Activated CD8-positive, alpha-beta memory T cell treated with anti-CD3 and anti-CD28 coated beads for 48 hours (primary cell): ENCODE data around the gene NEK6.

Experiments
- DNase-seq, 3 experiments: peaks; one replicate each; pipeline ENCODE4 v3.0.0-alpha.2; 2020; ENCODE audit warnings: low read depth in 2 of 3, low spot score in 2 of 3

The NEK6 gene

DNA sequence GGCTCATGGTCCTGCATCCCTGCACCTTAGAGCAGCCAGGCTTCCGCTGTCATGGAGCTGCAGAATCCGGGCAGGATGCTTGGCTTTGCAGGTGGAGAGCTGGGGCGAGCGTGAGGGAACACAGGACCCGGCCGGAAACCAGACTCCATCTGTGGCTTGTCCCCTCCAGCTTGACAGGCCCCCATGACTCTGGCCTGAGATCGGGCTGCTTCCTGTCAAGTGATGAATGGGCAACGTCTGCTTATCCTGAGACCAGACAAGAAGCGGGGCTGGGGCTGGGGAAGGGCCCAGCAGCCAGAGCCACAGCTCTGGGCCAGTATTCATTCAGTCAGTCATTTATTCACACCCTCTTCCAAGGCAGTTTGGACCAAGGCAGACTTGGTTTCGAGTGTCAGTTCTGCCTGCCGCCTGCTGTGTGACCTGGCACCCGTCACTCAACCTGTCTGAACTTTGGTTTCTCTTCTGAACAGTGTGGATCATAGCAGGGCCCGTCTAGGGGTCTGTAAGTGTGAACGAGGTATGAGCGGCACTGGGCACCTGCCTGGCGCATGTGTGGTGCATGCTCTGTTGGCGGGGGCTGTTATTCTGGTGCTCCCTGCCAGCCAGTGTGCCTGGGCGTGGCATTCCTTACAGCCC lies 37.5 kb downstream of the NEK6 start:
- no peak for DNase-seq

DNA sequence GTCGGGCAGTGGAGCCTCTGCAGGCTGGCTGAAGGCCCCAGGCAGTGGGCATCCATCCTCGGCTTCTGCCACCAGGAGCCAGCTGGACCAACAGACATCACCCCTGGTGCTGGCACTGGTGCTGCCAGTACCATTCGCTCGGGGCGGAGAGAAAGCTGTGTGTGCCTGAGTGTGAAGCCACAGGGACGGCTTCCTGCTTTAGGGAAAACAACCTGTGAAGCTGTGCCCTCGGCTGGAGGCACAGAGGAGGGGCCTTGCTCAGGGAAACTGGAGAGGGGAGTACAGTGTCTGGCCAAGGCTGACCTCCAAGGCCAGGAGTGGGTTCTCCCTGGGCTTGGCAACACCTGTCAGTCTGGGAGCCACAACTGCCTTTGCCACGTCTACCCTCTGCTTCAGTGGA lies 38.3 kb downstream of the NEK6 start:
- DNase-seq: no peak

DNA sequence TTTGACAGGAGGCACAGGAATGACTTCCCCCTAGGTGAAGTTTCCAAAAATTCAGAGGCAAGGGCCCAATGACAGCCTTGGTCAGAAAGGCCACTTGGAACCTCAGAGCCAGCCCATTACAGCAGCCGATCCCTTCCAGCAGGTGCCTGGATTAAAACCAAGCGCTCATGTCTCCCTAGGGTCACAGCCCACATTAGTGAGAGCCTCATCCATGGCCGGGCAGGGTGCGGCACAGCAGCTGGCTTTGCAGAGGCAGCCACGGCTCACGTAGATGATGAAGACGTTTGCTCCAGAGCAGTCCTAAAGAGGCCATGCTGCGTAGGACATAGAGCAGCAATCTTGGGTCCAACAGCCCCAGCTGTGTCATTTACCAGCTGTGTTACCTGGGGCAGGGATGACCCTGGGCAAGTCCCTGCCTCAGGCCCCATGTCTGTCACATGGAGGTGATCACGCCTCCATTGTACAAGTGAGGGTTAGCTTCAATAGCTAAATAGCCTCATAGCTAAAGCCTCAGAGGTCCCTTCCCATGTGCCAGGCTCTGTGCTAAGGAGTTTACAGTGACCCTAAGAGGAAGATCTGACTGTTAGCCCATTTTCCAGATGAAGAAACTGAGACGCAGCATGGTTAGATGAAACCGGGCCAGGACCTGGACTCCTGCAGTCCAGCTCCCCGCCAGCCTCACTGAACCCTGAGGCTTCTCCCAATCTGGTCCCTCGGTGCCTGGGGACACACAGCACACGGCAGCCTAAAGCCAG lies 39.2 kb downstream of the NEK6 start:
- DNase-seq: no peak

DNA sequence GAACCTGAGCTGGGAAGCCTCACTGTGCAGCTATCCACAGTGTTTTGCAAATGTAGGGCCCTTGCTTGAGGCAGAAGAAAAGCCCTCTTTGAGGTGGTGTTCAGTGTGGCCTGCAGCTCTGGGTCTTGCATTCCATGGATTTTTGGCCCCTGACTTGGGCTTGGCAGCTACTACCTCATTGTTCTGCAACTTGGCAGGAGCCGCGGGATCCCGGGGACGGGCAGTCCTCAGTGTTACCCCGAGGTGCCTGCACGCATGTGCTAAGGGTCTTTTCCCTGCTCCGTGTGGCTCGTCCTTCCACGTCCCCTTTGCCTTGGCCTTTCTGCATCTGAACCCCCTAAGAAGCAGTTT lies 39.8 kb downstream of the NEK6 start:
- DNase-seq: no peak

DNA sequence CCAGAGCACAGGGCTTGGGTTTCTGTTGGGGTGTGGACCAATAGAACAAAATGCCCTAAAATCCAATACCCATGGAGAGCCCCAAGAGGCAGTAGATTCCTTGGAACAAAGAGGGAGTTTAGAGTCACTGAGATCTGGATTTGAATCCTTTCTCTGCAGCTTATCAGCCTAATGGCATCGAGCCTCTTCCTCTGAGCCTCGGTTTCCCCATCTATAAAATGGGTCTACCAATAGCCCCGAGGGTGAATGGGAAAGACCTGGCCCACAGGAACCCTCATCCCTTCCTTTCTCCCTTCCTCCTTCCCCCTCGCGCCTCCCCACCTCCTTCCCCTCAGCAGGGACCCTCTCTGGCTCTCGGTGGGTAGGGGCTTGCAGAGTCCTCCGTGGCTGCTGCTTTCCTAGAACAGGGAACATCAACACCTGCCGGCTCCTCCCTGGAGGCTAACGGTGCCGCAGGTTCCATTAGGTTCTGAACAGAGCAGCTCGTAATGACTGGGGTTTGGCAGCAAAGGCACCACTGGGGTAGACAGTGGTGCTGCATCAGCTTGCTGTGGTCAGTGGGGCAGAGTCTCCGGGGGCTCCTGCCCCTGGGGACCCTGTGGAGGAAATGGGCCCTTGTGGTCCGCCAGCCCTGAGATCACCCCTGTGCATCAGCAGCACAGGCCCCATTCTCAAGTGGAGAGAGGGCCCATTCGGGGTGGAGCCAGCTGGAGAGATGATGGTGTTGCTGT lies 40.3 kb downstream of the NEK6 start:
- DNase-seq: no peak

DNA sequence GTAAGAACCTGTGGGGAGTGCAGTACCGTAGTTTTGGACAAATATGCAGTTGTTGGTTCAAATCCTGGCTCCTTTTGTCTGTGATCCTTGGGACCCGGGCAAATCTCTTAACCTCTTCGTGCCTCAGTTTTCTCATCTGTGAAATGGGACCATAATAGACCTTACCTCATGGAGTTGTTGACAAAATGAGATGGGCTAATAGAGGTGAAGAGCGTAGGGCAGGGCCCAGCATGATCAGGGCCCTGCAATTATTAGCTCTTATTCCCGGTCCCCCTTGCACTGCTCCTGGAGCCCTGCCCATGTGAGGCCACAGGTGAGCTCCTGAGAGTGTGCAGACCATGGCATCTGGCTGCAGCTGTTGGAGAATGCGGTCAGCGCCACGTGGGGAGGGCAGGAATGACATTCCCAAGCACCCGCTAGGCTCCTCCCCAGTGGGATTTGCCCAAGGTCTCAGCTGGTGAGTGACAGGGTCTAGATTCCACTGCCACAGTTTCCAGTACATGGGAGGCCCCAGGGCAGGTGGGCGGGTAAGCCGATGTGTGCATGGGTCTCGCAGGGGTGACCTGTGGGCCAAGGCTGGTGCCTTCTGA lies 41.0 kb downstream of the NEK6 start:
- DNase-seq: no peak

DNA sequence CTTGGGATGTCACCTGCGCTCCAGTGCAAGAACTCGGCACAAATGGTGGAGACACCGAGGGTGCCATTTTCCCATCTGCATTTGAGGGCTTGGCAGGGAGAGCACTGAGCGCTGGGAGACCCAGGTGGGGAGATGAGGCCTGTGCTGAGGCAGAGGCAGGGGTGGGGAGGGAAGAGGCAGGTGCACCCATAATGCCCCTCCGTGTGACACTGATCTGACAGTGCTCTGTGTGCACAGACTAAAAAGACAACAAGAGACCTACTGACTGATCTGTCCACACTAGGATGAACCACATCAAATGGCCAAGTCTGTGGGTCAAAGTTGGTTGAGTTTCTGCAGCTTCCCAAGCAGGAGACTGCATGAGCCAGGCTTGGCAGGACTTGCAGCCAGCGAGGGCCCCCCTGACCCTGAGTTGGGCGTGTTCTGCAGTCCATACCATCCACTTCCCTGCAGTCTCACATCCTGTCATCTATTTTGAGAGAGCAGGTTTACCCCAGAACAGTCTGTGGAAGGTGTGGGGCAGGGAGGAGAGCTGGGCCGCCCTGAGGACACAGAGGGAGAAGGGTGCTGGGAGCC lies 41.9 kb downstream of the NEK6 start:
- DNase-seq: no peak

DNA sequence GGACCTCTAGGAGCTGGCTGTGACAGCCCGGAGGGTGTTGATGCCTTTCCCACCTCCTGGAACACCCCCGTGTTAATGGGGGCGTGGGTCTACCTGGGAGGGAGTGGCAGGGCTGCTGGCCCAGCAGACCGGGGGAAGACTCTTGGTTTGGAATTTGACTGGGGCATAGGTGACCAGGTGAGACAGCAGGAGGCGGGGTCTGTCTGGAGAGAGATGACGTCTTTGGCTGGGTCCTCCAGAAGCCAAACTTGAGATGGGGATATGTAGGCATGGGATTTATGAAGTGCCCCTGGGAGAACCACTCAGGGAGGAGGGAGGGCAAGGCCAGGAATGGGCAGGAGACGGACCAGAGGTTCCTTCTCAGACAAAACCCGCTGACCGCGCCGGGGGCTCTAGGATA lies 42.6 kb downstream of the NEK6 start:
- DNase-seq: no peak

DNA sequence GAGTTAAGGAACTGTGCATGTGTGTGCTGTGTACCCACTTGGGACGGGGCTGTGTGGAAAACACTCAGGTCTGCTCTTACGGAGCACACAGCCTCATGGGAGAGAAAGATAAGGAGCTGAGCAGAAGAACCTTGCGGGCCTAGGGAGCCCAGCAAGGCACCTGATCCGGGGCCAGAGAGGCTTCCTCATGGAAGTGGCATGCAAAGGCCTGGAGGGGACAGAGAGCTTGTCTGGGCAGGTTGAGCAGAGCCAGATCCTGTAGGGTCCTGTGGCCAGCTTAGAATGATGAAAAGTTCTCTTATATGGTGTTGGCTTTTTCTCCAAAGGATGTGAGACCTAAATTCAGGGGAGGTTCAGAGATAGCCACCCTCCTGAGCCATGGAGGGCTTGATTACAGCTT lies 45.2 kb downstream of the NEK6 start:
- DNase-seq: no peak

DNA sequence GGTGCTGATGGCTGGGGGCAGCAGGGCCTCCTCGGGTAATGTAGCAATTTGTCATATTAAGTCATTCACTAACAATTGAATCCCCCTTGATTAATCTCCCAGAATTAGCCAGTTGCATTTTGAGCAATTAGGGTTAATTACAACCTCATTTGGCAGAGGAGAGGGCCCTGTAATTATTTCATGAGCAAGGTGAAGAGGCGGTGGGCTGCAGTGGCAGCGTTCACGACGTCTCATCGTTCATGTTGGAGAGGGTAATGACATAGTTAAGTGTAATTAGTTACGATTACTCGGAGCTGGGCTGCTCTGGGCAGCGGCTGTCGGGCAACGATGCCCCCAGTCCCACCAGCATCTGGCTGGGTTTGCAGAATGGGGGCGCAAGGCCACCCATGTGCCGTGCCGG lies 46.0 kb downstream of the NEK6 start:
- no peak for DNase-seq

DNA sequence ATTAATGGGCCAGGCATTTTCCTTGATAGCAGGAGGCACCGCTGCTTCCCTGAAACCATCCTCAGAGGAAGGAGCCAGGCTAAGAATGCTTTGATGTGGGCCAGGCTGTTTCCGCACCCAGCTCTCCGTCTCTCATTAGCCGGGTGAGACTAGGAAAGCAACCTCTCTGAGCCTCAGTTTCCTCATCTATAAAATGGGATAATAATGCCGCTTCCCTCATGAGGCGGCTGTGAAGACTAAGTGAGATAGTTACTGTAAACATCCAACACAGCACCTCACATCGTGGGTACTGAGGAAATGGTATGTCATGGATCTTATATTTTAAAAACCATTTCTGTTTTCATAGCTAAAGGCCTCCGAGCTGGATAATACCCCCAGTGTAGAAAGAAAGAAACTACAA lies 46.5 kb downstream of the NEK6 start:
- DNase-seq: no peak

DNA sequence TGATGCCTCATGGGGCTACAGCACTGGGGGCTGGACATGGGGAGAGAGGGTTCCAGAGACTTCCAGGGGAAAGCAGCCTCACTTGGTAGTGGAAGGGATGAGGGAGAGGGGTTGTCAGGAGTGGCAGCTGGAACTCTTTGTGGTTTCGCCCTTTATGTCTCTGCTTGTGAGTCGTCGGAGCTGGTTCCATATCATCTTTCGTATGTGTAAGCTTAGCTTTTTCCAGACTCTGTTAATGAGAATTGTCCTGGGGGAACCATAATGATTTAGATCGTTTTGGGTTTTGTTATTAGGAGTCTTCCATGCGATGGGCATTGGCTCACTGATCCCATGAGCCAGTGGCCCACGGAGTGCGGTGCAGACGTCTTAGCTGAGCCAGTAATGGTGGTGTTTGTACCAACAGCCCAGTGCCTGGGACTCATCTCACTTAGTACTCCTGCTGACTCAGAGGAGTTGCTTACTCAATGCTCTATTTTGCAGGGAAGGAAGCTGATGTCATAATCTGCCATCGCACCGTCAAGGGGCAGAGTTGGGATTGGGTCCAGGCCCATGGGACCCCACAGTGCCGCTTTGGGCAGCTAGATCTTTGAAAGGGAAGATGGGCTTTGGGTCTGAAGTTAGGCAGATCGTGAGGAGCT lies 48.5 kb downstream of the NEK6 start:
- DNase-seq: no peak

DNA sequence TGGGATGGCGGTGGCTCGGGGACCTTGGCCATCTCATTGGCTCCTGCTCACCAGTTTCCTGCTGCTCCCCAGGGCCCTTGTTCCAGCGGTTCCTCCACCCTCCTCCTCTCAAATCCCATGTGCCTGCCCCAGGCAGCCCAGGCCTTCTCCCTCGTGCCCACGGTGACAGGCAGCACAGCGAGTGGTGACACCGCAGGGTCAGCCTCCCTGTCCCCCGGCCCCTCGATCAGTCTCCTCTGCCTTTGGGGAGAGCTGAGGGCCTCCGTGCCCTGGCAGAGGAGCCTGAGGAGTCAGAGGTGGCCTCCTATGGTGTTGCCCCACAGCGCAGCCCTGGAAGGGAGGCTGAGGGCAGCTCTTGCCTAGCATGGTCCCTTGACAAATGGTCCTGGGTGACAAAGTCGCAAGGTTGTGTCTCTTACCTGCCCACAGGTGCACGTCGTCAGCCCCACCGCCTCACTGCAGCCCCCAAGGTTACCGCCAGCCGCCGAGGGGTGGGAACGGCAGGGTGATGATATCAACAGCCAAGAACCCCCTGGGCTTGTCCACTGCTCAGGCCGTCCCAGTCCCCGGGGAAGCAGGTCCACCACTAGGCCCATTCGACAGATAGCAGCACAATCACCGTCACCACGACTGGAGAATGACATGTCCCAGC lies 49.8 kb downstream of the NEK6 start:
- no peak for DNase-seq

DNA sequence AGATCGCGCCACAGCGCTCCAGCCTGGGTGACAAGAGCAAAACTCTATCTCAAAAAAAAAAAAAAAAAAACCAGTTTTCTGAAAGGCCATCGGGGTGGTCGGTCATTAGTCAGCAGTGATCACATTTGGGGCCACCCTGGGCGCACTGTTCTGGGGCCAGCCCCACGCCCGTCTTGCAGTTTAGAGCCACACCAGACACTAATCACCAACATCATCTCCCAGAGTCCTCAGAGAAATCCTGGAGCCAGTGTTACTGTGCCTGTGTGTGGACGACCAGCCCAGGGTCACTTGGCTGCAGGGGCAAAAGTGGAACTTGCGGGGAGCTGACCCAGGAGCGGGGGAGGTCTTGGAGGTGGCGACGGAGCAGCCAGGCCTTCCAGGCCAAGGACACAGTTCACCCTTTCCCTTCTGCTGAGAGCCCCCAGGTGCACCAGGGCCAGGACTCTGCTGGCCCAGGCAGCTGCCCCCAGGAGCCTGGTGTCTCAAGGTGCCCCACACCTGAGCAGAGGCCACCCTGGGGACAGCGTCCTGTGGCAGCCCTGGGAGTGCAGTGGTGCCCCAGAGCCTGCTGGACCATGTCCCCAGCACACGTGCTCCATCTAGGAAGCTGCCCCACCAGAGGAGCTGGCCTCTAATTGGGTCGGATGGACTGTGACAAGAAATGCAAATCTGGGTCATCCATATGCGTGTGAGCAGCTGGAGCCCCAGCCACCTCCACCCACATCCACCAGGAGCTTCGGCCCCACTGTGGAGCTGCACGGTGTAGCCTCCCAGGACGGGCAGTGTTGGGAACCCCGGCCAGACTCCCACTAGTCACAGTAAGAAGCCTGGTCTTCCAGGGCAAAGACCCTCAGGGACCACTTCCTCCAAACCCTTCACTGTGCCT lies 51.1 kb downstream of the NEK6 start:
- no peak for DNase-seq

DNA sequence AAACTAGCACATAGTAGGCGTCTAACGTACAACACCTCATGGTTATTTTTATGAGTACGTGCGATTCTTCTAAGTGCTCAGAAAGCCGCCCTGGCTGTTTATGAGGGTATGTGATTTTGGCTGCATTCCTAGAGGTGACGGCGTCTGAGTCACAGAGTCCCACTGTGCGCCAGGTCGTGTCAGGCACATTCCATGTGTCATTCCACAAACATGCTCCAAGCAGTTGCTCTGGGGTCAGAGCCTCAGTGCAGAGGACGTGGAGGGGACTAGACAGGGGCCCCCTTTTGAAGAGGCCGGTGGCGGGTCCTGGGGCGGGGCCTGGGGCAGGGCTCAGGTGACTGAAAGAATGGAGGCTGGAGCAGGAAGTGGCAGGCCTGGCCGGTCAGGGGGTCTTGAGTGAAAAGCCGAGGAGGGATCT lies 51.9 kb downstream of the NEK6 start:
- no peak for DNase-seq

DNA sequence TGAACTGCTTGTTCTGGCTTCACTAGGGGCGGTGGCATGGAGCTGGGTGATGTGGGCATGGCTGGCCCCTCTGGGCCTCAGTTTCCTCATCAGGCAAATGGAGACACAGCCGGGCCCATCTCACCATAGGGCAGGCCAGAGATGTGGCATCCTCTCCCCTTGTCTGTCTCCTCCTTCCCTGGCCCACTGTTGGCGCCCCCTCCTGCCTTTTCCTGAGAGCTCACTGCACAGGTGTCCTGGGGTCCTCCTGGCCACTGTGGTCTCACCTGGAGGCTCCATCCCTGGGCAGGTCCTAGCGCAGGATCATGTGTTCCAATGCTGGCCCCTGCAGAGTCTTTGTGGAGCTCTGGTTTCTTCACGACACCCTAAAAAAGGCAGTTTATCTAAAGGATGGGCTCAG lies 53.5 kb downstream of the NEK6 start:
- DNase-seq: no peak

DNA sequence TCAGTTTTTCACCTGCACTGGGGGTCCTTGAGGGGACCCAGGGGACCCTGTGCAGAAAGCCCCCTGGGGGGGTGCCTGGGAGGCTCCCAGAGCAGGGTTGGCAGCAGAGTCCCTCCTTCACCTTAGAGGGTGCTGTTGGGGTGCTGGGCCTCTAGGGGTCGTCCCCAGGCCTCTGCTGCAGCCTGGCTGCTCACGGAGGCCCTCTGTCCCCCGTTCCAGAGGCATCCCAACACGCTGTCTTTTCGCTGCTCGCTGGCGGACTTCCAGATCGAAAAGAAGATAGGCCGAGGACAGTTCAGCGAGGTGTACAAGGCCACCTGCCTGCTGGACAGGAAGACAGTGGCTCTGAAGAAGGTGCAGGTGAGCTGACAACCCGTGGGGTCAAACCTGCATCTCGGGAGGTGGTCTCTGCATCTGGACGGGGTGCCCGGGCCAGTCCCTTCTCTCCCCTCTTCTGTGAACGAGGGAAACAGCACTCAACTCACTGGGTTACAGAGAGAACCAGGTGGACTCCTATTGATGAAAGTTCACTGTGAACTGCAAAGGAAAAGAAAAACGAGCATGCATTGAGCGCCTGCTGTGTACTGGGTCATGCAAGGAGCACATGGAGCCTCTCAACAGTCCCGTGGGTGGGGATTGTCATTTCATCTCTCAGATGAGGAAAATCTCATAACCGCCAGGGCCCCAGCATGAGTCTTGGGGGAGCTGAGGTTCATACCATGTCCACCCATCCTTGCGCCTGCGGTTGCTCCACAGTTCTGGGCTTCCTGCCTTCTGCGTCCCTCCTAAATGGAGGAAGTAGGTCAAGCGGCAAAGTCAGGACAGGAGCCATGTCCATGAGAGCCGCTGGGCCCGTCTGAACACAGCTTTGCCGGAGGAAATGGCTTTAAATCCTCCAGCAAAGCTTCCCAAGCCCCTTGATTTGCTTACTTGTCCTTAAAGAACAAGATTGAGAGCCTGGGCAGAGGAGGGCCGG lies 54.8 kb downstream of the NEK6 start:
- no peak for DNase-seq

DNA sequence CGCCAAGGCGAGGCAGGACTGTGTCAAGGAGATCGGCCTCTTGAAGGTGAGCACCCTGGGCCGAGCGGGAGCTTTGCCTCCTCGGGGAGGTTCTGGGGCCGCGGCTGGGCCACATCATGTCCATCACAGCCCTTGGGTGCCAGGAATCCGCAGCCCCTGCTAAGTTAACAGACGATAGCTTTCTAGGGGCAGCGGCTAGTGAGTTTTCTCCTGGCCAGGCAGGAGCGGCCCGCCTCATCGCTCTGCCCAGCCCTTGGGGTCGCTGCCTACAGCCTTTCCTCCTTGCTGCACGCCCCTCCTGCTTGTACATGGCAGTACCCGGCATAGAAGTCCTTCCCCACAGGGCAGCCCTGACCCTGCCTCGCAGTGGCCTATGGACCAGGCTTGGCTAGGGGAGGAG lies 56.2 kb downstream of the NEK6 start:
- DNase-seq: no peak

DNA sequence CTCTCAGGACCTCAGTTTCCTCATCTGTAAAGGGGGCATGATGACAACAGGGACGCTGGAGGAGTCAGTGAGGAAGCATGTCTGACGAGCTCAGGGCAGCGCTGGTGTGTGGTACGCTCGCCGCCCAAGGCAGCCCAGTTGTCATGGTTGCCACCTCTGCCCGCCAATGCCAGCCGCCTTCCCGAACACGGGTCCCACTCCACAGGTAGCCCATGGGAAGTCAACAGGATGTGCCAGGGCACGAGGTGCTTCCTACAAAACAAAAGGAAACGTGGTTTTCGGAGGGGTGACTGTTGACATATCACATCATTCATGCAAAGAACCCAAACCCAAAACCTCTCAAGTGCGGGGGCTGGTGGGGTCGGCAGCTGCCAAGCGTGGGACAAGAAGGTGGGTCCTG lies 58.1 kb downstream of the NEK6 start:
- no peak for DNase-seq
